IMR-90 (cell line): ENCODE measurements around the gene EDIL3. TPM values are rescaled to one million over a fixed set of nuclear protein-coding genes. Genes with fewer than 3 reads are reported as not detected.

ENCODE experiments used
- ATAC-seq: fragments of 200-7000 bp; cut with Tn5 transposase; 2 replicates; pipeline ENCODE4 v1.9.1; 2020; ENCODE audit warnings: low read depth, mild to moderate bottlenecking, moderate library complexity
- BruUV-seq: library from RNA; stranded (reverse); fragments of 400-500 nt; replicated peaks from 2 replicates; lab custom pipeline; 2021; lab: Mats Ljungman, UMichigan
- CTCF ChIA-PET: fragments of 300-600 bp; formaldehyde crosslinking; extraction: SDS; loops from one replicate; lab custom pipeline; 2021; ENCODE audit warnings: antibody characterized with exemption; lab: Yijun Ruan, JAX
- POLR2A ChIA-PET: fragments of 300-600 bp; sonication (Branson Sonifier 250); formaldehyde crosslinking; loops from one replicate; lab custom pipeline; 2022; ENCODE audit warnings: antibody characterized with exemption; ENCODE audit not compliant: unreplicated experiment; lab: Charles Lee
- DNase-seq: peaks from one replicate; pipeline ENCODE4 v3.0.0; 2013
- H2AFZ ChIP-seq: replicated peaks from 2 replicates; pipeline ENCODE3; 2013; ENCODE audit warnings: low read length, mild to moderate bottlenecking; ENCODE audit not compliant: poor library complexity
- H2AK5ac ChIP-seq: 2 replicates; pipeline ENCODE4 v1.6.1; 2013; ENCODE audit warnings: low read depth, low read length, inconsistent platforms
- H2AK9ac ChIP-seq: replicated peaks from 2 replicates; pipeline ENCODE3; 2013; ENCODE audit warnings: mild to moderate bottlenecking, low read depth, low read length, moderate library complexity; ENCODE audit not compliant: poor library complexity
- H2BK120ac ChIP-seq: 2 replicates; pipeline ENCODE4 v1.6.1; 2013; ENCODE audit warnings: low read depth, low read length, inconsistent platforms
- H2BK15ac ChIP-seq: 3 replicates; pipeline ENCODE4 v1.6.1; 2013; ENCODE audit warnings: low read depth, low read length, inconsistent platforms
- H2BK20ac ChIP-seq: 2 replicates; pipeline ENCODE4 v1.6.1; 2013; ENCODE audit warnings: low read depth, mild to moderate bottlenecking, inconsistent platforms, low read length, moderate library complexity
- H2BK5ac ChIP-seq: 2 replicates; pipeline ENCODE4 v1.6.1; 2013; ENCODE audit warnings: mild to moderate bottlenecking, low read depth, low read length, inconsistent platforms; ENCODE audit not compliant: poor library complexity, severe bottlenecking
- H3K14ac ChIP-seq: replicated peaks from 2 replicates; pipeline ENCODE4 v1.6.1; 2013; ENCODE audit warnings: low read depth, low read length, inconsistent platforms
- H3K18ac ChIP-seq: 2 replicates; pipeline ENCODE4 v1.6.1; 2013; ENCODE audit warnings: low read depth, low read length, control low read depth
- H3K23ac ChIP-seq: 2 replicates; pipeline ENCODE4 v1.6.1; 2013; ENCODE audit warnings: low read depth, low read length, inconsistent platforms
- H3K27ac ChIP-seq: 2 replicates; pipeline ENCODE4 v1.5.1; 2013; ENCODE audit warnings: mild to moderate bottlenecking, control low read depth, low read length; ENCODE audit not compliant: insufficient read depth
- H3K27me3 ChIP-seq: 2 replicates; pipeline ENCODE4 v1.6.1; 2013; ENCODE audit warnings: low read length; ENCODE audit not compliant: control insufficient read depth, insufficient read depth
- H3K36me3 ChIP-seq: 2 replicates; pipeline ENCODE4 v1.6.1; 2013; ENCODE audit warnings: low read length, mixed read lengths; ENCODE audit not compliant: control insufficient read depth, insufficient read depth
- H3K4ac ChIP-seq: 2 replicates; pipeline ENCODE4 v1.6.1; 2013; ENCODE audit warnings: low read depth, low read length, inconsistent platforms
- H3K4me1 ChIP-seq: 2 replicates; pipeline ENCODE4 v1.6.1; 2013; ENCODE audit warnings: low read length, mixed read lengths; ENCODE audit not compliant: control insufficient read depth, insufficient read depth
- H3K4me2 ChIP-seq: 2 replicates; pipeline ENCODE4 v1.6.1; 2013; ENCODE audit warnings: low read depth, mild to moderate bottlenecking, control low read depth, low read length, moderate library complexity
- H3K4me3 ChIP-seq: 2 replicates; pipeline ENCODE4 v1.5.1; 2013; ENCODE audit warnings: low read depth, mild to moderate bottlenecking, control low read depth, low read length, moderate library complexity; ENCODE audit not compliant: insufficient read depth
- H3K56ac ChIP-seq: 2 replicates; pipeline ENCODE4 v1.6.1; 2013; ENCODE audit warnings: low read length, inconsistent platforms; ENCODE audit not compliant: insufficient read depth; ENCODE audit errors: extremely low read depth
- H3K79me1 ChIP-seq, 2 experiments: 2 replicates each; pipeline ENCODE4 v1.6.1; 2013; ENCODE audit warnings: low read length in 2 of 2, inconsistent platforms in 1 of 2, low read depth in 1 of 2
- H3K9ac ChIP-seq: 2 replicates; pipeline ENCODE4 v1.6.1; 2013; ENCODE audit warnings: low read depth, low read length, control low read depth
- H3K9me1 ChIP-seq: 2 replicates; pipeline ENCODE4 v1.6.1; 2013; ENCODE audit warnings: low read length, inconsistent platforms; ENCODE audit not compliant: insufficient read depth
- H3K9me3 ChIP-seq: 2 replicates; pipeline ENCODE4 v1.6.1; 2013; ENCODE audit warnings: low read length; ENCODE audit not compliant: control insufficient read depth, insufficient read depth
- H4K20me1 ChIP-seq: 2 replicates; pipeline ENCODE4 v1.6.1; 2013; ENCODE audit warnings: low read length, inconsistent platforms; ENCODE audit not compliant: insufficient read depth
- H4K5ac ChIP-seq: 2 replicates; pipeline ENCODE4 v1.6.1; 2013; ENCODE audit warnings: mild to moderate bottlenecking, low read depth, low read length, control low read depth
- H4K8ac ChIP-seq, 2 experiments: 2 replicates each; pipeline ENCODE4 v1.6.1; 2013; ENCODE audit warnings: low read depth in 2 of 2, low read length in 2 of 2, control low read depth in 1 of 2, inconsistent platforms in 1 of 2
- H4K91ac ChIP-seq: 2 replicates; pipeline ENCODE4 v1.6.1; 2013; ENCODE audit warnings: low read depth, low read length, inconsistent platforms; ENCODE audit not compliant: insufficient read depth
- SMC3 ChIP-seq: fragments of 150-350 bp; IDR thresholded peaks from 2 replicates; pipeline ENCODE4 v1.6.1; 2016; ENCODE audit warnings: low read depth, mild to moderate bottlenecking, antibody characterized with exemption, low read length, moderate library complexity
- WGBS, 2 experiments: methylation state at CpG; one replicate each; pipeline versions ENCODE4 v1.1.5 to v1.1.7; 2013; ENCODE audit warnings: missing lambda C conversion rate in 2 of 2; ENCODE audit not compliant: insufficient read length in 1 of 2; ENCODE audit errors: extremely low coverage in 2 of 2; 5-methylcytosine and 5-hydroxymethylcytosine counted together
- dilution Hi-C: fragments of 300-500 bp; cut with HindIII; formaldehyde crosslinking; loops from one replicate; pipeline ENCODE4 v1.14.3; 2018; ENCODE audit warnings: low sequenced_read_pairs; ENCODE audit not compliant: unreplicated experiment
- in situ Hi-C: fragments of 300-500 bp; cut with MboI; formaldehyde crosslinking; loops from 3 replicates; pipeline ENCODE4 v1.14.3; 2019; ENCODE audit warnings: low sequenced_read_pairs, inconsistent platforms, mixed read lengths
- intact Hi-C: fragments of 100-400 bp; cut with micrococcal nuclease; formaldehyde crosslinking; loops from 2 replicates; pipeline ENCODE4 v1.10.0; 2022
- polyA plus RNA-seq, 3 experiments: library from polyadenylated mRNA; depleted of rRNA; stranded (reverse); fragments of >200 nt; gene quantifications; 2 replicates each; pipeline ENCODE4 v1.2.3, GENCODE V29; 2012; ENCODE audit warnings: low replicate concordance in 1 of 3
- total RNA-seq: library from RNA; depleted of rRNA; stranded (reverse); fragments of >200 nt; gene quantifications from 2 replicates; pipeline ENCODE4 v1.2.3, GENCODE V29; 2012
- TF ChIP-seq, protein P1 (sequence below): fragments of 150-350 bp; IDR thresholded peaks from 2 replicates; pipeline ENCODE4 v1.6.1; 2017; ENCODE audit warnings: mild to moderate bottlenecking, antibody characterized with exemption, low read length, low read depth
- TF ChIP-seq, protein P2 (sequence below): conservative IDR thresholded peaks from 2 replicates; pipeline ENCODE4 v1.5.1; 2012; ENCODE audit warnings: mild to moderate bottlenecking, low read depth, low read length, improper control_type of control experiment

EDIL3 gene
- total and polyA plus RNA-seq, 2 of the 4 experiments (the other 2 are of a cell fraction) = 55.5 to 82.8 TPM

DNA sequence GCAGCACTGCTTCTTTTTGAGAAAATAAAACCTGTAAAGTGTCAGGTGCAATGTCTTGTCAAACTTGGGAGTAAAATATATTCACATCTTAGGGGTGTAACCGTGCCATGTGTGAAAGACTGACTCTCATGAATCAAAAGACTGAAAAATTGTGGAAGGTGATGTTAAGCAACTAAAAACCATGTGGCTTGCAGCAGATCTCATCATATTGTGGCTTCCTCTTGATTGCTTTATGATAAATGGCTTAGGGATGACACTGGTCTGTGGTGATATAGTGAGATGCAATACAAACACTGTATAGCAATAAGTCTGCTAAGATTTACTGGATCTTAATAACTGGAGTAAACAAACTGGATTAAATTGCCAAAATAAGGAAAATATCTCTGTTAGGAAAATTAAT lies 321.6 kb downstream of the EDIL3 start:
- Histone ChIP-seq H3K9me1 (no peaks in the 10 kb centered on the region), H3K27me3 (no peaks in the 10 kb centered on the region), H3K4me1 (no peaks in the 10 kb centered on the region; the same call in 1 of the 2 replicates), H2BK20ac (no peak overlapping the region), H2AK9ac (no peak overlapping the region), H4K91ac (no peak overlapping the region), H3K18ac (no peak overlapping the region), H3K36me3 (peaks cover 2% of the 10 kb centered on the region; the same call in 1 of the 2 replicates), H4K5ac (no peak overlapping the region), H3K9me3 (no peaks in the 10 kb centered on the region), H3K56ac (no peak overlapping the region), H3K4me2 (no peak overlapping the region), H4K8ac (no peak overlapping the region), H3K79me1 (no peaks in the 10 kb centered on the region; a peak in 1 of 4 replicates), H4K20me1 (no peaks in the 10 kb centered on the region), H3K27ac (no peak overlapping the region), H3K23ac (no peak overlapping the region), H2AFZ (no peak overlapping the region), H3K4ac (no peak overlapping the region), H2BK120ac (no peak overlapping the region), H3K9ac (no peak overlapping the region), H3K4me3 (no peak overlapping the region), H2BK5ac (no peak overlapping the region), H2AK5ac (no peak overlapping the region), H2BK15ac (no peak overlapping the region), H3K14ac (no peak overlapping the region)
- no peak for DNase-seq
- TF ChIP-seq, protein P1, sequence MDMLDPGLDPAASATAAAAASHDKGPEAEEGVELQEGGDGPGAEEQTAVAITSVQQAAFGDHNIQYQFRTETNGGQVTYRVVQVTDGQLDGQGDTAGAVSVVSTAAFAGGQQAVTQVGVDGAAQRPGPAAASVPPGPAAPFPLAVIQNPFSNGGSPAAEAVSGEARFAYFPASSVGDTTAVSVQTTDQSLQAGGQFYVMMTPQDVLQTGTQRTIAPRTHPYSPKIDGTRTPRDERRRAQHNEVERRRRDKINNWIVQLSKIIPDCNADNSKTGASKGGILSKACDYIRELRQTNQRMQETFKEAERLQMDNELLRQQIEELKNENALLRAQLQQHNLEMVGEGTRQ = no peak
- TF ChIP-seq, protein P2, sequence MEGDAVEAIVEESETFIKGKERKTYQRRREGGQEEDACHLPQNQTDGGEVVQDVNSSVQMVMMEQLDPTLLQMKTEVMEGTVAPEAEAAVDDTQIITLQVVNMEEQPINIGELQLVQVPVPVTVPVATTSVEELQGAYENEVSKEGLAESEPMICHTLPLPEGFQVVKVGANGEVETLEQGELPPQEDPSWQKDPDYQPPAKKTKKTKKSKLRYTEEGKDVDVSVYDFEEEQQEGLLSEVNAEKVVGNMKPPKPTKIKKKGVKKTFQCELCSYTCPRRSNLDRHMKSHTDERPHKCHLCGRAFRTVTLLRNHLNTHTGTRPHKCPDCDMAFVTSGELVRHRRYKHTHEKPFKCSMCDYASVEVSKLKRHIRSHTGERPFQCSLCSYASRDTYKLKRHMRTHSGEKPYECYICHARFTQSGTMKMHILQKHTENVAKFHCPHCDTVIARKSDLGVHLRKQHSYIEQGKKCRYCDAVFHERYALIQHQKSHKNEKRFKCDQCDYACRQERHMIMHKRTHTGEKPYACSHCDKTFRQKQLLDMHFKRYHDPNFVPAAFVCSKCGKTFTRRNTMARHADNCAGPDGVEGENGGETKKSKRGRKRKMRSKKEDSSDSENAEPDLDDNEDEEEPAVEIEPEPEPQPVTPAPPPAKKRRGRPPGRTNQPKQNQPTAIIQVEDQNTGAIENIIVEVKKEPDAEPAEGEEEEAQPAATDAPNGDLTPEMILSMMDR = no peak
- TF ChIP-seq SMC3 = no peak
- no TSS peak for BruUV-seq
- dilution Hi-C loops = no loop called here
- CTCF ChIA-PET = no interaction called here
- intact Hi-C loops = no loop called here
- in situ Hi-C loops = no loop called here
- POLR2A ChIA-PET = no interaction called here
- ATAC-seq = no peak
- 100% methylated on average over 1 of the region's 1 CpG; no CpG with 5 or more reads in 1 of the 2 experiments for WGBS, 2 experiments
